Erythroblast (primary cell): ENCODE data around the gene ACTR8.

Experiments
- GATA1 ChIP-seq: IDR thresholded peaks from 2 replicates; pipeline ENCODE4 v1.6.1; 2011; ENCODE audit warnings: low read depth, mild to moderate bottlenecking, control low read depth, low read length, moderate library complexity
- POLR2A ChIP-seq: IDR thresholded peaks from 2 replicates; pipeline ENCODE4 v1.6.1; 2011; ENCODE audit warnings: mild to moderate bottlenecking, low read length

- TF ChIP-seq POLR2A (no peak), GATA1 (no peak)
These were observed 21.8 kb downstream of the ACTR8 start for GRCh38 chr3:53860196-53860595.
